Colon (tissue), 2 donors: ENCODE results near the gene FXYD5.
"Not testable (repeated sequence)": the region's sequence is repeated elsewhere in the genome, so short reads cannot be mapped to it uniquely, and the experiment has no call there.

Experiments used
- FAIRE-seq: peaks from 2 replicates; lab custom pipeline; 2012; peaks lifted over from hg19 to GRCh38; lab: Jason Lieb, UNC
- donor health status: control.
- donor health status: control.

The FXYD5 gene

GRCh38 chr19:35120492-35120891, 34.0 kb upstream of the FXYD5 start:
- no peak for FAIRE-seq

GRCh38 chr19:35120898-35121297, 33.6 kb upstream of the FXYD5 start:
- FAIRE-seq, result no peak

- no peak for FAIRE-seq
These were observed 31.6 kb upstream of the FXYD5 start for GRCh38 chr19:35122687-35123551.

- FAIRE-seq, result no peak
These were observed 31.0 kb upstream of the FXYD5 start for GRCh38 chr19:35123573-35123972.

- FAIRE-seq, result no peak
These were observed 30.2 kb upstream of the FXYD5 start for GRCh38 chr19:35124098-35125060.

GRCh38 chr19:35125270-35125717, 29.2 kb upstream of the FXYD5 start:
- no peak for FAIRE-seq

GRCh38 chr19:35125749-35126623, 28.5 kb upstream of the FXYD5 start:
- no peak for FAIRE-seq

- FAIRE-seq, result no peak
These were observed 27.9 kb upstream of the FXYD5 start for GRCh38 chr19:35126624-35126959.

GRCh38 chr19:35127871-35128270, 26.7 kb upstream of the FXYD5 start:
- no peak for FAIRE-seq

GRCh38 chr19:35128398-35129057, 26.0 kb upstream of the FXYD5 start:
- FAIRE-seq, result no peak

GRCh38 chr19:35129724-35130274, 24.7 kb upstream of the FXYD5 start:
- not testable (repeated sequence) for FAIRE-seq

GRCh38 chr19:35130761-35131720, 23.5 kb upstream of the FXYD5 start:
- no peak for FAIRE-seq

GRCh38 chr19:35132254-35132653, 22.3 kb upstream of the FXYD5 start:
- no peak for FAIRE-seq

- FAIRE-seq, result no peak
These were observed 20.7 kb upstream of the FXYD5 start for GRCh38 chr19:35133826-35134225.

GRCh38 chr19:35134601-35135242, 19.8 kb upstream of the FXYD5 start, which contains the start of gene LGI4:
Gene LGI4, minus strand, starts transcription at chr19:35135059. Its CDS starts 379 bp downstream, at chr19:35134680.
- FAIRE-seq, result no peak

- no peak for FAIRE-seq
These were observed 19.1 kb upstream of the FXYD5 start for GRCh38 chr19:35135389-35135909.

GRCh38 chr19:35136231-35136630, 18.3 kb upstream of the FXYD5 start:
- no peak for FAIRE-seq

GRCh38 chr19:35136977-35137702, 17.4 kb upstream of the FXYD5 start:
- FAIRE-seq, result no peak
